GM19239 (cell line): ENCODE results near the gene KRTAP10-7.
"Not testable (repeated sequence)": the region's sequence is repeated elsewhere in the genome, so short reads cannot be mapped to it uniquely, and the experiment has no call there.

Source experiments
- DNase-seq: peaks from one replicate; pipeline ENCODE4 v3.0.0; 2011; ENCODE audit warnings: low spot score; ENCODE audit not compliant: insufficient read length
- FAIRE-seq: peaks from 2 replicates; lab custom pipeline; 2011; peaks lifted over from hg19 to GRCh38; lab: Jason Lieb, UNC

The KRTAP10-7 gene

GRCh38 chr21:44571296-44571695 is 29.1 kb upstream of the KRTAP10-7 start:
- no peak for DNase-seq
- FAIRE-seq, result no peak

- DNase-seq (no peak), FAIRE-seq (no peak)
These were observed 28.3 kb upstream of the KRTAP10-7 start for GRCh38 chr21:44571844-44572782.

- DNase-seq (no peak), FAIRE-seq (no peak)
These were observed 27.3 kb upstream of the KRTAP10-7 start for GRCh38 chr21:44572959-44573583.

- not testable (repeated sequence) for DNase-seq, FAIRE-seq
These were observed 26.6 kb upstream of the KRTAP10-7 start, which contains the start of gene KRTAP10-4 for GRCh38 chr21:44573630-44574456. Gene KRTAP10-4, plus strand, starts transcription at chr21:44573729. Its CDS starts 30 bp downstream, at chr21:44573759.

GRCh38 chr21:44574457-44575306 is 25.7 kb upstream of the KRTAP10-7 start:
- no peak for FAIRE-seq
- DNase-seq, result no peak

GRCh38 chr21:44575307-44576024 is 24.9 kb upstream of the KRTAP10-7 start:
- DNase-seq (no peak), FAIRE-seq (no peak)

- no peak for DNase-seq
- no peak for FAIRE-seq
These were observed 24.4 kb upstream of the KRTAP10-7 start for GRCh38 chr21:44576025-44576420.

- FAIRE-seq, result no peak
- DNase-seq, result no peak
These were observed 21.9 kb upstream of the KRTAP10-7 start for GRCh38 chr21:44578371-44579055.

- FAIRE-seq, result no peak
- no peak for DNase-seq
These were observed 21.2 kb upstream of the KRTAP10-7 start for GRCh38 chr21:44579056-44579832.

GRCh38 chr21:44579833-44580144 is 20.6 kb upstream of the KRTAP10-7 start:
- FAIRE-seq, result no peak
- DNase-seq, result no peak

GRCh38 chr21:44580231-44580821 is 20.1 kb upstream of the KRTAP10-7 start, which contains the start of gene KRTAP10-5:
Gene KRTAP10-5, minus strand, starts transcription at chr21:44580604. Its CDS starts 26 bp downstream, at chr21:44580578.
- not testable (repeated sequence) for FAIRE-seq, DNase-seq

- DNase-seq, result no peak
- FAIRE-seq, result no peak
These were observed 19.2 kb upstream of the KRTAP10-7 start for GRCh38 chr21:44581158-44581557.

GRCh38 chr21:44582055-44582454 is 18.3 kb upstream of the KRTAP10-7 start:
- FAIRE-seq (no peak), DNase-seq (no peak)

GRCh38 chr21:44583089-44583799 is 17.2 kb upstream of the KRTAP10-7 start:
- no peak for FAIRE-seq
- DNase-seq, result no peak

- DNase-seq (no peak), FAIRE-seq (no peak)
These were observed 16.6 kb upstream of the KRTAP10-7 start for GRCh38 chr21:44583800-44584147.

GRCh38 chr21:44585892-44586291 is 14.5 kb upstream of the KRTAP10-7 start:
- DNase-seq (no peak), FAIRE-seq (no peak)

GRCh38 chr21:44589094-44589493 is 11.3 kb upstream of the KRTAP10-7 start:
- no peak for FAIRE-seq
- no peak for DNase-seq
